Gastroesophageal sphincter (tissue), 4 donors: Measurements from ENCODE around the gene ZNF19. TPM values are rescaled to one million over a fixed set of nuclear protein-coding genes. Genes with fewer than 3 reads are reported as not detected.

ENCODE experiments used
- ATAC-seq: fragments of 150-250 bp; one replicate; pipeline ENCODE4 v1.9.1; 2016; ENCODE audit warnings: mild to moderate bottlenecking, moderate library complexity
- H3K27ac ChIP-seq, 4 donors: fragments of 200-600 bp; sonication (generic) in 3 of 4; 1 replicate in 3 of 4; 2 replicates in 1 of 4; pipeline ENCODE4 v1.5.1; 2016 to 2019
- H3K27me3 ChIP-seq: fragments of 200-600 bp; sonication (generic); one replicate; pipeline ENCODE4 v1.5.1; 2019
- H3K36me3 ChIP-seq, 2 donors: fragments of 200-600 bp; sonication (generic); one replicate each; pipeline ENCODE4 v1.5.1; 2019; ENCODE audit warnings: control low read depth in 1 of 2
- H3K4me1 ChIP-seq, 3 donors: fragments of 200-600 bp; sonication (generic); 1 replicate in 2 of 3; 2 replicates in 1 of 3; pipeline ENCODE4 v1.5.1; 2016 to 2019; ENCODE audit warnings: control low read depth in 2 of 3
- H3K4me3 ChIP-seq, 2 donors: fragments of 200-600 bp; sonication (generic); one replicate each; pipeline ENCODE4 v1.5.1; 2019; ENCODE audit warnings: mild to moderate bottlenecking in 1 of 2, moderate library complexity in 1 of 2
- H3K9me3 ChIP-seq, 3 donors: fragments of 200-600 bp; sonication (generic); one replicate each; pipeline ENCODE4 v1.5.1; 2017 to 2019; ENCODE audit warnings: control low read depth in 2 of 3
- EP300 ChIP-seq: sonication (generic); formaldehyde crosslinking; IDR thresholded peaks from one replicate; pipeline ENCODE4 v1.6.1; 2017; ENCODE audit warnings: antibody characterized with exemption, mild to moderate bottlenecking
- POLR2A ChIP-seq, 2 donors: fragments of 450-650 bp; IDR thresholded peaks; one replicate each; pipeline ENCODE4 v1.6.1; 2017; ENCODE audit warnings: antibody characterized with exemption in 2 of 2, mild to moderate bottlenecking in 2 of 2, moderate library complexity in 1 of 2
- POLR2AphosphoS5 ChIP-seq: sonication (generic); formaldehyde crosslinking; IDR thresholded peaks from one replicate; pipeline ENCODE4 v1.6.1; 2017; ENCODE audit warnings: antibody characterized with exemption
- WGBS, 2 donors: methylation state at CpG; one replicate each; pipeline ENCODE4 v1.1.5; 2018; ENCODE audit warnings: low coverage in 1 of 2; 5-methylcytosine and 5-hydroxymethylcytosine counted together
- total RNA-seq, 4 donors: library from RNA; depleted of rRNA; stranded (reverse); fragments of >200 nt; gene quantifications; one replicate each; pipeline ENCODE4 v1.1.0, GENCODE V29; 2016
- TF ChIP-seq, protein P1 (sequence below), 4 experiments: fragments of 200-600 bp in 2 of 4; fragments of 450-650 bp in 2 of 4; sonication (generic) in 1 of 4; IDR thresholded peaks; one replicate each; pipeline ENCODE4 v1.5.1; 2017 to 2019; ENCODE audit warnings: antibody characterized with exemption in 4 of 4, mild to moderate bottlenecking in 2 of 4, moderate library complexity in 2 of 4

The ZNF19 gene
- total RNA-seq, 4 donors from 2014 or later, result 2.2 to 7.6 (median 4.2) TPM

- H3K27me3 ChIP-seq, result no peaks in the 10 kb centered on the region
- H3K9me3 ChIP-seq, result no peaks in the 10 kb centered on the region
- H3K36me3 ChIP-seq, result peaks cover 0 to 19% of the 10 kb centered on the region in 2 donors
- no peak for TF ChIP-seq POLR2A (IDR thresholded peaks at IDR 0.05)
- TF ChIP-seq, protein P1, sequence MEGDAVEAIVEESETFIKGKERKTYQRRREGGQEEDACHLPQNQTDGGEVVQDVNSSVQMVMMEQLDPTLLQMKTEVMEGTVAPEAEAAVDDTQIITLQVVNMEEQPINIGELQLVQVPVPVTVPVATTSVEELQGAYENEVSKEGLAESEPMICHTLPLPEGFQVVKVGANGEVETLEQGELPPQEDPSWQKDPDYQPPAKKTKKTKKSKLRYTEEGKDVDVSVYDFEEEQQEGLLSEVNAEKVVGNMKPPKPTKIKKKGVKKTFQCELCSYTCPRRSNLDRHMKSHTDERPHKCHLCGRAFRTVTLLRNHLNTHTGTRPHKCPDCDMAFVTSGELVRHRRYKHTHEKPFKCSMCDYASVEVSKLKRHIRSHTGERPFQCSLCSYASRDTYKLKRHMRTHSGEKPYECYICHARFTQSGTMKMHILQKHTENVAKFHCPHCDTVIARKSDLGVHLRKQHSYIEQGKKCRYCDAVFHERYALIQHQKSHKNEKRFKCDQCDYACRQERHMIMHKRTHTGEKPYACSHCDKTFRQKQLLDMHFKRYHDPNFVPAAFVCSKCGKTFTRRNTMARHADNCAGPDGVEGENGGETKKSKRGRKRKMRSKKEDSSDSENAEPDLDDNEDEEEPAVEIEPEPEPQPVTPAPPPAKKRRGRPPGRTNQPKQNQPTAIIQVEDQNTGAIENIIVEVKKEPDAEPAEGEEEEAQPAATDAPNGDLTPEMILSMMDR (IDR thresholded peaks at IDR 0.05), result no peak
- TF ChIP-seq POLR2AphosphoS5, result no peak
- no peak for TF ChIP-seq EP300
- H3K4me3 ChIP-seq, result peak overlapping the region in 1 of 2 donors; percentile 98
- H3K4me1 ChIP-seq, result peaks cover 0 to 29% (median 16%) of the 10 kb centered on the region in 3 donors
- H3K27ac ChIP-seq, result peak overlapping the region in 2 of 4 donors; percentile 44 to 89
- ATAC-seq, result no peak
- 86 to 94% methylated on average over 1 of the region's 1 CpG for WGBS, 2 donors
Measured at GRCh38 chr16:71460941-71461340, 28.2 kb downstream of the ZNF19 start.

GRCh38 chr16:71460236-71460635 lies 28.9 kb downstream of the ZNF19 start:
- 42 to 56% methylated on average over 4 of the region's 4 CpGs for WGBS, 2 donors
- Histone ChIP-seq H3K9me3 (no peaks in the 10 kb centered on the region), H3K27ac (peak overlapping the region in 3 of 4 donors; percentile 44 to 89 (median 66)), H3K4me3 (no peak overlapping the region), H3K4me1 (peaks cover 0 to 29% (median 16%) of the 10 kb centered on the region in 3 donors), H3K36me3 (peaks cover 0 to 26% of the 10 kb centered on the region in 2 donors), H3K27me3 (no peaks in the 10 kb centered on the region)
- no peak for TF ChIP-seq EP300
- peak; percentile 8 for TF ChIP-seq POLR2AphosphoS5
- TF ChIP-seq POLR2A (IDR thresholded peaks at IDR 0.05), result no peak
- ATAC-seq, result peak; percentile 44

GRCh38 chr16:71459510-71459909 lies 29.6 kb downstream of the ZNF19 start:
- H3K36me3 ChIP-seq, result peaks cover 0 to 33% of the 10 kb centered on the region in 2 donors
- TF ChIP-seq EP300 (no peak), POLR2A (IDR thresholded peaks at IDR 0.05) (no peak), POLR2AphosphoS5 (no peak)
- TF ChIP-seq, protein P1 (IDR thresholded peaks at IDR 0.05), result no peak
- H3K27ac ChIP-seq, result peak overlapping the region in 3 of 4 donors; percentile 44 to 89 (median 66)
- peaks cover 0 to 29% (median 16%) of the 10 kb centered on the region in 3 donors for H3K4me1 ChIP-seq
- H3K4me3 ChIP-seq, result no peak overlapping the region
- H3K27me3 ChIP-seq, result no peaks in the 10 kb centered on the region
- H3K9me3 ChIP-seq, result peaks cover 0 to 6% (median 0%) of the 10 kb centered on the region in 3 donors
- ATAC-seq, result no peak

DNA sequence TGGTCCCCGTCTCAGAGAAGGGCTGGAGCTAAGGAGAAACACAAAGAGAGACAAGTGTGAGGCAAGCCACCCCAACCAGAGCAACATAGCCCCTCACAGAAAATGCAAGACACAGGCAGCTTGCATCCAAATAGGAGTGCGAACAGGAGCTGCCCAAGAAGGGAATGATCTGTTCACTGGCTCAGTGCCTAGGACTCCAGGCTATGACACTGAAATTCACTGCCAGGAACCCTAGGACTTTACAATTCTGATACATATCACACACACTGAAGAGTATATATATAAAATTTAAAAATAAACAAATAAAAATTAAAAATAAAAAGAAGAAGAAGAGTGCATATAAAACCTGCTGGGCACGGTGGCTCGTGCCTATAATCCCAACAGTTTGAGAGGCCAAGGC lies 32.3 kb downstream of the ZNF19 start:
- no peaks in the 10 kb centered on the region for H3K27me3 ChIP-seq
- H3K4me3 ChIP-seq, result no peak overlapping the region
- no peak for ATAC-seq
- H3K9me3 ChIP-seq, result peaks cover 0 to 33% (median 0%) of the 10 kb centered on the region in 3 donors
- WGBS, 2 donors, result 84% methylated on average over 3 of the region's 4 CpGs; no CpG with 5 or more reads in 1 of the 2 donors
- no peak overlapping the region for H3K27ac ChIP-seq
- H3K36me3 ChIP-seq, result peaks cover 3 to 60% of the 10 kb centered on the region in 2 donors
- H3K4me1 ChIP-seq, result peaks cover 0 to 20% (median 13%) of the 10 kb centered on the region in 3 donors
- TF ChIP-seq EP300 (no peak), POLR2A (IDR thresholded peaks at IDR 0.05) (no peak), POLR2AphosphoS5 (no peak)
- TF ChIP-seq, protein P1 (IDR thresholded peaks at IDR 0.05), result no peak

GRCh38 chr16:71453036-71453435 lies 36.1 kb downstream of the ZNF19 start:
- H3K36me3 ChIP-seq, result peaks cover 29 to 98% of the 10 kb centered on the region in 2 donors
- no peak for ATAC-seq
- H3K27ac ChIP-seq, result no peak overlapping the region
- H3K4me1 ChIP-seq, result no peaks in the 10 kb centered on the region
- peaks cover 11 to 71% (median 16%) of the 10 kb centered on the region in 3 donors for H3K9me3 ChIP-seq
- TF ChIP-seq POLR2A (IDR thresholded peaks at IDR 0.05) (no peak), POLR2AphosphoS5 (no peak), EP300 (no peak)
- TF ChIP-seq, protein P1 (IDR thresholded peaks at IDR 0.05), result no peak
- no peaks in the 10 kb centered on the region for H3K27me3 ChIP-seq
- no peak overlapping the region for H3K4me3 ChIP-seq
